ENCODE measurements around the gene FBXO45. TPM values are rescaled to one million over a fixed set of nuclear protein-coding genes. Genes with fewer than 3 reads are reported as not detected.
A peak's percentile ranks its signal among the peaks of the same experiment; 100 is the strongest.

Gene FBXO45
- total RNA-seq, 1 experiment from 2014 or later = 23.2 TPM

GRCh38 chr3:196563721-196564225 lies 4.7 kb upstream of the FBXO45 start:
- H3K9me3 ChIP-seq (ENCODE audit: control insufficient read depth in 1 of 2, insufficient read depth in 1 of 2, low read depth in 1 of 2, low read length in 2 of 2) = no peaks in the 10 kb centered on the region
- no peak overlapping the region for H2AFZ ChIP-seq (ENCODE audit: low read depth, low read length, poor library complexity, severe bottlenecking)
- no peaks in the 10 kb centered on the region for H3K27me3 ChIP-seq (ENCODE audit: insufficient read depth, low read length)
- H3K4me1 ChIP-seq (ENCODE audit: control insufficient read depth in 1 of 2, insufficient read depth in 2 of 2, low read length in 2 of 2) = peaks cover 13 to 33% of the 10 kb centered on the region in 2 experiments
- no peaks in the 10 kb centered on the region for H4K20me1 ChIP-seq (ENCODE audit: insufficient read depth)
- BruUV-seq (replicated peaks) = no TSS peak
- intact Hi-C loops (cut with micrococcal nuclease) = no loop called here
- ChIA-PET CTCF (no interaction called here), POLR2A (no interaction called here), RAD21 (ENCODE audit: low non-redundant PET in 1 of 2, low total read pairs in 2 of 2, uncharacterized antibody in 2 of 2, unreplicated experiment in 2 of 2) (no interaction called here)
- H3K9ac ChIP-seq (ENCODE audit: low read length) = peak overlapping the region; percentile 47
- ATAC-seq (no peak), DNase-seq (ENCODE audit: low read depth, low spot score) (peak; percentile 47)
- peak overlapping the region; percentile 58 for H3K4me2 ChIP-seq (ENCODE audit: low read length)
- peak overlapping the region; percentile 17 to 23; a peak in 3 of 4 replicates for H3K4me3 ChIP-seq (replicated peaks in 1 of 2; ENCODE audit: low read depth in 1 of 2, low read length in 2 of 2)
- H3K36me3 ChIP-seq (ENCODE audit: control insufficient read depth in 1 of 2, insufficient read depth in 2 of 2, low read length in 2 of 2) = no peaks in the 10 kb centered on the region; a peak in 1 of 4 replicates
- H3K79me2 ChIP-seq (ENCODE audit: insufficient read depth, low read length) = peaks cover 55% of the 10 kb centered on the region
- peak overlapping the region; percentile 66 for H3K27ac ChIP-seq (ENCODE audit: low read depth, low read length)
- no peaks in the 10 kb centered on the region for H3K9me2 ChIP-seq (ENCODE audit: insufficient read depth)
- TF ChIP-seq SRF (IDR thresholded peaks at IDR 0.05; ENCODE audit: low read depth) (no peak), REST (IDR thresholded peaks at IDR 0.05; ENCODE audit: low read depth) (no peak), JUND (IDR thresholded peaks at IDR 0.05) (no peak), FOSL1 (IDR thresholded peaks at IDR 0.05; ENCODE audit: low read depth) (peak; percentile 45), SP1 (IDR thresholded peaks at IDR 0.05; ENCODE audit: low read depth) (peak; percentile 38; the same call in 1 of the 2 replicates), SIN3A (IDR thresholded peaks at IDR 0.05; ENCODE audit: low read depth) (no peak), ZBTB33 (IDR thresholded peaks at IDR 0.05; ENCODE audit: extremely low read depth, insufficient replicate concordance, low read length) (no peak), RAD21 (IDR thresholded peaks at IDR 0.05; ENCODE audit: low read depth) (0 out of 2 replicates have a peak, but pooled peaks have one; percentile 5), POLR2AphosphoS5 (IDR thresholded peaks at IDR 0.05; ENCODE audit: low read depth, low read length) (no peak), EZH2 (IDR thresholded peaks at IDR 0.05) (no peak), CBX3 (IDR thresholded peaks at IDR 0.05; ENCODE audit: low read depth) (no peak), MAX (IDR thresholded peaks at IDR 0.05) (no peak), ATF3 (IDR thresholded peaks at IDR 0.05) (no peak), ELF1 (IDR thresholded peaks at IDR 0.05; ENCODE audit: borderline replicate concordance, low read depth) (no peak), EGR1 (IDR thresholded peaks at IDR 0.05; ENCODE audit: low read depth) (peak; percentile 32; the same call in 1 of the 2 replicates), CEBPB (IDR thresholded peaks at IDR 0.05; ENCODE audit: low read depth) (no peak), TCF7L2 (IDR thresholded peaks at IDR 0.05; ENCODE audit: borderline replicate concordance, extremely low read depth, insufficient read depth, insufficient read length) (no peak), YY1 (IDR thresholded peaks at IDR 0.05; ENCODE audit: extremely low read depth, insufficient replicate concordance, low read depth, low read length) (no peak), EZH2phosphoT487 (IDR thresholded peaks at IDR 0.05; ENCODE audit: borderline replicate concordance) (no peak), POLR2A (IDR thresholded peaks at IDR 0.05; ENCODE audit: borderline replicate concordance, extremely low read depth, insufficient read depth, insufficient read length) (no peak), ZFX (IDR thresholded peaks at IDR 0.05) (no peak), ZNF274 (IDR thresholded peaks at IDR 0.05; ENCODE audit: low read depth, low read length) (no peak)

Measured in HCT116 (cell line).